ENCODE results near the gene AIG1.

The AIG1 gene

DNA sequence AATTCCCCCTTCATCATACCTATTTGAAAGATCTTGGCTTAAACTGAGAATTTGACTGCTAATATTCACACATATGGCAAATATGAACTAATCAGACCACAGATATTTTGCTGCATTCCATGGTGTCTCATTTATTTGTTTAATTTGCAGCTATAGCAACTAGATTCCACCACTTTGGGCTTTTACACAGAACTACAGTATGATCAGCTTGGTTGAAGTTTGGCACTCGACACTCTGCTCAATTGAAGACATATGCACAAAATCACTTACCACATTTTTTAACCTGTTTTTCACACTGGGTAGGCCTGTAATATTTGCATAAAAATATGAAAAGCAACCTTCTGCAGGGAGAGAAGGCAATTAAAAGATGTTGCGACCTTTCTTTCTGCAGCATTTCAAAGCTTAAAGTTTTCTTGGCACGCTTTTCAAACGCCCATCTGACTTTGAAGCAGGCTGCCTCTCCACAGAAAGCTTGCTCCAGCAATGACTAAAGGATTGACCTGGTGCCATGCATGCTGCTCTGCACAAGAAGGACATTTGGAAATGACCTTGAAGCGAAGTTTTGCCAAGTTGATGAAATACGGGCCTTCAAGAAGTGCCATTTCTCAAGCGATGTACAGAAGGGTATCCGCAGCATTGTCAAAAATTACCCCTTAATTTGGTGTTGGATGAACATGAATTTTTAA, 126.7 kb downstream of the AIG1 start:
- no peaks in the 10 kb centered on the region for H3K27me3 ChIP-seq (ENCODE audit: insufficient read depth, low read depth, severe bottlenecking)
- no peak for TF ChIP-seq CTCF (IDR thresholded peaks at IDR 0.05; ENCODE audit: low read depth, low read length)
- DNase-seq: no peak
- no peaks in the 10 kb centered on the region for H3K9me3 ChIP-seq (ENCODE audit: severe bottlenecking)
- H3K36me3 ChIP-seq: no peaks in the 10 kb centered on the region
- H3K4me3 ChIP-seq (ENCODE audit: low read depth, low read length): no peak overlapping the region
- H3K27ac ChIP-seq: no peak overlapping the region

DNA sequence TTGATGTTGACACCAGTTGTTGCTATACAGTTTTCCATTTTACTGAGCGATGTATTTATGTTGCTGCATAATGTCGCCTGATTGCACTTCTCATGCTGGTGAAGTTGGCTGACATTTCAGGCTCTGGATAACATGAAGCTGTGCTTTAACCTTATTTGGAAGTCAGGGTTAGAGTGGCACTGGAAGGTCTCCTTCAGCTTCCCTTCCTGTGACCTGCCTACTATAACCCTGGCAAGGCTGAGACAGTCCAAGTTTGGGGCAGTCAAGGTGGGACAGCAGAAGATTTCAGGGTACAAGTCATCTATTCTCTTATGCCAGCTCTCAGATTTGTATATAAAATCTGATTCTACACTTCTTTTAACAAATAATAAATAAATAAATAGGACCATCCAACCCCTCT, 127.6 kb downstream of the AIG1 start:
- Histone ChIP-seq H3K9me3 (ENCODE audit: severe bottlenecking) (no peaks in the 10 kb centered on the region), H3K4me3 (ENCODE audit: low read depth, low read length) (no peak overlapping the region), H3K36me3 (no peaks in the 10 kb centered on the region), H3K27ac (no peak overlapping the region), H3K27me3 (ENCODE audit: insufficient read depth, low read depth, severe bottlenecking) (no peaks in the 10 kb centered on the region)
- DNase-seq: no peak
- TF ChIP-seq CTCF (IDR thresholded peaks at IDR 0.05; ENCODE audit: low read depth, low read length): no peak

- no peak overlapping the region for H3K27ac ChIP-seq
- no peak overlapping the region for H3K4me3 ChIP-seq (ENCODE audit: low read depth, low read length)
- no peaks in the 10 kb centered on the region for H3K36me3 ChIP-seq
- no peak for TF ChIP-seq CTCF (IDR thresholded peaks at IDR 0.05; ENCODE audit: low read depth, low read length)
- DNase-seq: no peak
- H3K9me3 ChIP-seq (ENCODE audit: severe bottlenecking): no peaks in the 10 kb centered on the region
- no peaks in the 10 kb centered on the region for H3K27me3 ChIP-seq (ENCODE audit: insufficient read depth, low read depth, severe bottlenecking)
Measured at GRCh38 chr6:143191361-143191760, 130.7 kb downstream of the AIG1 start.

- H3K9me3 ChIP-seq (ENCODE audit: severe bottlenecking): no peaks in the 10 kb centered on the region
- no peak overlapping the region for H3K4me3 ChIP-seq (ENCODE audit: low read depth, low read length)
- no peak for TF ChIP-seq CTCF (IDR thresholded peaks at IDR 0.05; ENCODE audit: low read depth, low read length)
- no peaks in the 10 kb centered on the region for H3K27me3 ChIP-seq (ENCODE audit: insufficient read depth, low read depth, severe bottlenecking)
- H3K36me3 ChIP-seq: no peaks in the 10 kb centered on the region
- H3K27ac ChIP-seq: no peak overlapping the region
- DNase-seq: no peak
Measured at GRCh38 chr6:143192766-143193165, 132.1 kb downstream of the AIG1 start.

DNA sequence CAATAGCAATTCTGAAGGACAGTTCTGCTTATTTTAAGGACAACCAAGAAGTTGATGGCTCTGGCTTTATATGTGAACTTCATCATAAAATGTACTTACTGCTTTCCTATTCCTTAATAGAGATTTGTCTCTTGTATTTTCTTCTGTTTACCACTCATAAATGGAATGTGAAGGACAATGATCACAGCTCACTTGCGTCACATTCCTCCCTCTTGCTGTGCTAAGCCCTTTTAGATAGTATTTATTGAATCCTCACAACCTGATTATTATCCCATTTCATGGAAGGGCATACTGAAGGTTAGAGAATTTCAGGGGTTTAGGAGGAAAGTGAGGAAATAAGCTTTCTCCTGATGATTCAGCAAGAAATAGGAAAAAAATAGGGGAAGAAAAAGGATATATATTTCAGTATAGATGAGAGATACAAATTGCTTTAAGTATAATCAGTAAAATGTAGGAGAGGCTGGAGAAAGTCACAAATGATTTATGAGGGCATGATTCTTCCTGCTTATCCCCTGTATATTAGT, 132.9 kb downstream of the AIG1 start:
- no peaks in the 10 kb centered on the region for H3K27me3 ChIP-seq (ENCODE audit: insufficient read depth, low read depth, severe bottlenecking)
- H3K27ac ChIP-seq: no peak overlapping the region
- no peak for DNase-seq
- H3K4me3 ChIP-seq (ENCODE audit: low read depth, low read length): no peak overlapping the region
- no peaks in the 10 kb centered on the region for H3K36me3 ChIP-seq
- no peak for TF ChIP-seq CTCF (IDR thresholded peaks at IDR 0.05; ENCODE audit: low read depth, low read length)
- H3K9me3 ChIP-seq (ENCODE audit: severe bottlenecking): no peaks in the 10 kb centered on the region

DNA sequence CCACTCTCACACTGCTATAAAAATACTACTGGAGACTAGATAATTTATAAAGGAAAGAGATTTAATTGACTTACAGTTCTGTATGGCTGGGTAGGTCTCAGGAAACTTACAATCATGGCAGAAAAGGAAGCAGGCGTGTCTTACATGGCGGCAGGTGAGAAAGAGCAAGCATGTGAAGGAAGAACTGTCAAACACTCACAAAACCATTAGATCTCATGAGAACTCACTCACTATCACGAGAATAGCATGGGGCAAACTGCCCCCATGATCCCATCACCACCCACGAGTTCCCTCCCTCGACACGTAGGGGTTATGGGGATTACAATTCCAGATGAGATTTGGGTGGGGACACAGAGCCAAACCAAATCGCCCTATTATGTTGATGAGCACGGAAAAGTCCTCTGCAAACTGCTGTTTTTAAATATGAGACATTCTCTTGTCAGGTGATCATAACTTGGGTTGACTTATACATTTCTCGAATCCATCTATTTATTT, 133.5 kb downstream of the AIG1 start:
- no peak for DNase-seq
- H3K9me3 ChIP-seq (ENCODE audit: severe bottlenecking): no peaks in the 10 kb centered on the region
- no peak overlapping the region for H3K27ac ChIP-seq
- no peak overlapping the region for H3K4me3 ChIP-seq (ENCODE audit: low read depth, low read length)
- no peaks in the 10 kb centered on the region for H3K36me3 ChIP-seq
- H3K27me3 ChIP-seq (ENCODE audit: insufficient read depth, low read depth, severe bottlenecking): no peaks in the 10 kb centered on the region
- TF ChIP-seq CTCF (IDR thresholded peaks at IDR 0.05; ENCODE audit: low read depth, low read length): no peak

Data from WERI-Rb-1 (cell line).